NCI-H82 treated with DMSO at 0.1 percent for 48 hours (cell line): ENCODE measurements around the gene ZNF208.
"Not testable (repeated sequence)": the region's sequence is repeated elsewhere in the genome, so short reads cannot be mapped to it uniquely, and the experiment has no call there.

Experiments used
- DNase-seq: peaks from one replicate; lab custom pipeline; 2025; ENCODE audit not compliant: unreplicated experiment; lab: John Stamatoyannopoulos, UW

The ZNF208 gene

GRCh38 chr19:22010437-22011143 is at the start of gene ZNF208:
TSS of gene ZNF208 (minus strand) at chr19:22010943. CDS start at chr19:22010794, 149 bp downstream.
- not testable (repeated sequence) for DNase-seq

- no peak for DNase-seq
Measured at GRCh38 chr19:22052644-22053013, 41.9 kb upstream of the ZNF208 start.

- not testable (repeated sequence) for DNase-seq
Measured at GRCh38 chr19:22041151-22041550, 30.4 kb upstream of the ZNF208 start.

GRCh38 chr19:22030680-22031079 is 19.9 kb upstream of the ZNF208 start:
- DNase-seq = no peak

- DNase-seq = no peak
Measured at GRCh38 chr19:22026687-22027086, 15.9 kb upstream of the ZNF208 start.

GRCh38 chr19:22025539-22025938 is 14.8 kb upstream of the ZNF208 start:
- not testable (repeated sequence) for DNase-seq

- DNase-seq = no peak
Measured at GRCh38 chr19:21970466-21970865, 40.3 kb downstream of the ZNF208 start.

GRCh38 chr19:21947775-21948174 is 63.0 kb downstream of the ZNF208 start:
- DNase-seq = no peak

GRCh38 chr19:21940684-21941083 is 70.1 kb downstream of the ZNF208 start:
- no peak for DNase-seq

GRCh38 chr19:21934593-21934992 is 76.2 kb downstream of the ZNF208 start:
- DNase-seq = no peak

GRCh38 chr19:21934131-21934530 is 76.6 kb downstream of the ZNF208 start:
- DNase-seq = no peak

GRCh38 chr19:21922276-21922675 is 88.5 kb downstream of the ZNF208 start:
- no peak for DNase-seq

GRCh38 chr19:21921691-21922180 is 89.0 kb downstream of the ZNF208 start:
- no peak for DNase-seq

GRCh38 chr19:21915411-21915810 is 95.3 kb downstream of the ZNF208 start:
- no peak for DNase-seq

- DNase-seq = no peak
Measured at GRCh38 chr19:21912654-21913053, 98.1 kb downstream of the ZNF208 start.

- no peak for DNase-seq
Measured at GRCh38 chr19:21910318-21910717, 100.4 kb downstream of the ZNF208 start.

- no peak for DNase-seq
Measured at GRCh38 chr19:21908066-21908465, 102.7 kb downstream of the ZNF208 start.

GRCh38 chr19:21907516-21907915 is 103.2 kb downstream of the ZNF208 start:
- DNase-seq = no peak

GRCh38 chr19:21902571-21902970 is 108.2 kb downstream of the ZNF208 start:
- DNase-seq = no peak

GRCh38 chr19:21901861-21902260 is 108.9 kb downstream of the ZNF208 start:
- DNase-seq = no peak

- no peak for DNase-seq
Measured at GRCh38 chr19:21900401-21900800, 110.3 kb downstream of the ZNF208 start.

GRCh38 chr19:21891086-21891485 is 119.7 kb downstream of the ZNF208 start:
- DNase-seq = no peak

- DNase-seq = not testable (repeated sequence)
Measured at GRCh38 chr19:21890017-21890416, 120.7 kb downstream of the ZNF208 start.
